Body of pancreas (tissue), 4 donors: ENCODE data around the gene TM2D3.

Experiments
- CTCF ChIP-seq, 7 experiments: fragments of 450-650 bp in 4 of 7; fragments of 200-600 bp in 3 of 7; sonication (generic) in 3 of 7; IDR thresholded peaks; one replicate each; pipeline ENCODE4 v1.5.1; 2016 to 2019; ENCODE audit warnings: antibody characterized with exemption in 7 of 7
- POLR2A ChIP-seq, 3 donors: fragments of 450-650 bp; IDR thresholded peaks; one replicate each; pipeline ENCODE4 v1.6.1; 2016; ENCODE audit warnings: antibody characterized with exemption in 3 of 3, mild to moderate bottlenecking in 2 of 3

DNA sequence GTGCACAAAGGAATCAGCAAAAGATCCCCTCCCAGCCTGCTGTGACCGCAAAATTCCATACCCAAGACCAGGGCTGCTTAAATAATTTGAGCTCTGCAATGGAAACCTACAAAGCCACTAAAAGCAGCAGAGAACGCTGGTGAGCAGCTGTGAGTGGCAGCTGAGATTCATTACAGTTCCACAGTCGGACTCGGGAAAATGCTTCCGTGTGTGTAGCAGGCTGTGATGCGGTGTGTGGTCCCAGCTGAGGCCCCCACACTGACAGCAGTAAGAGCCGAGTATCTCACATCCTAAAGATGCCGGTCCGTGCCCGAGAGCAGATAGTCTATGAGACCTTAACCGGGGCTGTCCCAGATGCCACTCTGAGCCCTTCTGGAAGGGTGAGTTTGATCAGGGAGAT is 37.4 kb downstream of the TM2D3 start:
- no peak for TF ChIP-seq CTCF (IDR thresholded peaks at IDR 0.05)
- no peak for TF ChIP-seq POLR2A (IDR thresholded peaks at IDR 0.05)
